GM18951 (cell line): ENCODE results near the gene EMC10.
"Not testable (repeated sequence)": the region's sequence is repeated elsewhere in the genome, so short reads cannot be mapped to it uniquely, and the experiment has no call there.

Experiments used
- POLR2A ChIP-seq: IDR thresholded peaks from 4 replicates; pipeline ENCODE4 v1.6.1; 2011; ENCODE audit warnings: mild to moderate bottlenecking; ENCODE audit not compliant: insufficient read length, insufficient read depth; ENCODE audit errors: extremely low read depth
- in situ Hi-C: fragments of 300-500 bp; cut with MboI; formaldehyde crosslinking; loops from one replicate; pipeline ENCODE4 v1.12.0; 2022; ENCODE audit warnings: low sequenced_read_pairs, mixed read lengths, inconsistent platforms; ENCODE audit not compliant: unreplicated experiment

EMC10 gene

GRCh38 chr19:50437862-50438449 lies 38.4 kb upstream of the EMC10 start:
- in situ Hi-C loops = no loop called here
- no peak for TF ChIP-seq POLR2A

- in situ Hi-C loops = not testable (repeated sequence)
These were observed 37.2 kb upstream of the EMC10 start for GRCh38 chr19:50439130-50439529.

- in situ Hi-C loops = no loop called here
- TF ChIP-seq POLR2A = no peak
These were observed 32.2 kb upstream of the EMC10 start for GRCh38 chr19:50444059-50444458.

GRCh38 chr19:50447053-50447452 lies 29.3 kb upstream of the EMC10 start:
- in situ Hi-C loops = no loop called here
- no peak for TF ChIP-seq POLR2A

GRCh38 chr19:50447750-50448149 lies 28.6 kb upstream of the EMC10 start:
- in situ Hi-C loops = no loop called here
- TF ChIP-seq POLR2A = no peak

GRCh38 chr19:50449236-50449899 lies 26.9 kb upstream of the EMC10 start:
- no peak for TF ChIP-seq POLR2A
- in situ Hi-C loops = no loop called here

GRCh38 chr19:50450369-50451222 lies 25.7 kb upstream of the EMC10 start:
- no peak for TF ChIP-seq POLR2A
- in situ Hi-C loops = no loop called here

- in situ Hi-C loops = no loop called here
- no peak for TF ChIP-seq POLR2A
These were observed 25.1 kb upstream of the EMC10 start for GRCh38 chr19:50451223-50451534.

- in situ Hi-C loops = no loop called here
- no peak for TF ChIP-seq POLR2A
These were observed 23.1 kb upstream of the EMC10 start for GRCh38 chr19:50453243-50453642.

GRCh38 chr19:50455992-50456391 lies 20.3 kb upstream of the EMC10 start:
- TF ChIP-seq POLR2A = no peak
- in situ Hi-C loops = no loop called here

- TF ChIP-seq POLR2A = no peak
- in situ Hi-C loops = no loop called here
These were observed 19.0 kb upstream of the EMC10 start for GRCh38 chr19:50457300-50457699.

GRCh38 chr19:50458396-50459066 lies 17.8 kb upstream of the EMC10 start:
- in situ Hi-C loops = no loop called here
- no peak for TF ChIP-seq POLR2A

GRCh38 chr19:50459067-50459456 lies 17.2 kb upstream of the EMC10 start:
- TF ChIP-seq POLR2A = no peak
- in situ Hi-C loops = no loop called here
